H1 (cell line): ENCODE data around the gene CCDC28A.

Source experiments
- CBX5 ChIP-seq: fragments of 300-800, 300-1000 bp; sonication (generic); IDR thresholded peaks from 2 replicates; pipeline ENCODE4 v1.7.1; 2016; ENCODE audit warnings: antibody characterized with exemption, low read length, low read depth
- CEBPB ChIP-seq: IDR thresholded peaks from 2 replicates; pipeline ENCODE4 v1.6.1; 2012; ENCODE audit warnings: low read depth, low read length
- CREB1 ChIP-seq: IDR thresholded peaks from 2 replicates; pipeline ENCODE4 v1.6.1; 2012; ENCODE audit warnings: inconsistent platforms
- CTCF ChIP-seq, 3 experiments: IDR thresholded peaks; 1 replicate in 2 of 3; 2 replicates in 1 of 3; pipeline versions ENCODE4 v1.5.1 to v1.6.1; 2011; ENCODE audit warnings: low read length in 3 of 3, mild to moderate bottlenecking in 3 of 3, inconsistent platforms in 2 of 3, low read depth in 1 of 3, moderate library complexity in 1 of 3; ENCODE audit not compliant: insufficient read depth in 1 of 3; ENCODE audit errors: control extremely low read depth in 1 of 3
- EP300 ChIP-seq, 2 experiments: IDR thresholded peaks; 1 replicate in 1 of 2; 2 replicates in 1 of 2; pipeline ENCODE4 v1.6.1; 2011 to 2012; ENCODE audit warnings: low read depth in 2 of 2, low read length in 2 of 2, mild to moderate bottlenecking in 2 of 2, borderline replicate concordance in 1 of 2, inconsistent platforms in 1 of 2, moderate library complexity in 1 of 2
- FOSL1 ChIP-seq: IDR thresholded peaks from 2 replicates; pipeline ENCODE4 v1.6.1; 2011; ENCODE audit warnings: mild to moderate bottlenecking, low read depth, low read length, moderate library complexity; ENCODE audit not compliant: insufficient read depth
- GABPA ChIP-seq: IDR thresholded peaks from 2 replicates; pipeline ENCODE4 v1.6.1; 2011; ENCODE audit warnings: mild to moderate bottlenecking, low read length, moderate library complexity, borderline replicate concordance; ENCODE audit not compliant: insufficient read depth
- JUND ChIP-seq: IDR thresholded peaks from 2 replicates; pipeline ENCODE4 v1.6.1; 2011; ENCODE audit warnings: mild to moderate bottlenecking, improper control_type of control experiment, low read length
- POLR2A ChIP-seq, 2 experiments: IDR thresholded peaks; 1 replicate in 1 of 2; 2 replicates in 1 of 2; pipeline ENCODE4 v1.6.1; 2011; ENCODE audit warnings: low read depth in 2 of 2, low read length in 2 of 2, mild to moderate bottlenecking in 2 of 2; ENCODE audit errors: control extremely low read depth in 1 of 2
- RFX5 ChIP-seq: IDR thresholded peaks from 2 replicates; pipeline ENCODE4 v1.6.1; 2011; ENCODE audit warnings: low read depth, low read length, improper control_type of control experiment, borderline replicate concordance
- SIN3A ChIP-seq, 2 experiments: IDR thresholded peaks in 1 of 2; conservative IDR thresholded peaks in 1 of 2; 2 replicates each; pipeline ENCODE4 v1.6.1; 2011 to 2012; ENCODE audit warnings: low read length in 2 of 2, improper control_type of control experiment in 1 of 2, low read depth in 1 of 2, mild to moderate bottlenecking in 1 of 2
- SUZ12 ChIP-seq: fragments of 200-600 bp; sonication (generic); IDR thresholded peaks from 2 replicates; pipeline ENCODE4 v1.6.1; 2012; ENCODE audit warnings: mild to moderate bottlenecking, inconsistent platforms, low read length, moderate library complexity, mixed read lengths

- peak in 2 of 3 experiments; percentile 25 to 43; a peak in 2 of 4 replicates for TF ChIP-seq CTCF (IDR thresholded peaks at IDR 0.05; ENCODE audit: control extremely low read depth in 1 of 3, insufficient read depth in 1 of 3, low read depth in 1 of 3, low read length in 3 of 3)
- no peak for TF ChIP-seq POLR2A (IDR thresholded peaks at IDR 0.05; ENCODE audit: control extremely low read depth in 1 of 2, low read depth in 2 of 2, low read length in 2 of 2)
- TF ChIP-seq EP300 (IDR thresholded peaks at IDR 0.05; ENCODE audit: borderline replicate concordance in 1 of 2, low read depth in 2 of 2, low read length in 2 of 2) = no peak
- TF ChIP-seq CEBPB = no peak
- TF ChIP-seq CBX5 = no peak
- TF ChIP-seq CREB1 = no peak
- TF ChIP-seq GABPA = no peak
- TF ChIP-seq FOSL1 = no peak
- no peak for TF ChIP-seq SUZ12
- no peak for TF ChIP-seq JUND
- TF ChIP-seq SIN3A (conservative IDR thresholded peaks at IDR 0.05 in 1 of 2, IDR thresholded peaks at IDR 0.05 in 1 of 2; ENCODE audit: low read depth in 1 of 2, low read length in 2 of 2) = no peak
- no peak for TF ChIP-seq RFX5
Measured at GRCh38 chr6:138765896-138766655, 7.5 kb upstream of the CCDC28A start.
